ENCODE results near the gene FBXO42. TPM values are rescaled to one million over a fixed set of nuclear protein-coding genes. Genes with fewer than 3 reads are reported as not detected.

FBXO42 gene
- total RNA-seq, 1 donor from 2014 or later: 18.4 TPM

- H3K36me3 Mint-ChIP-seq: no peaks in the 10 kb centered on the region
- no peak overlapping the region for H3K4me3 Mint-ChIP-seq
- TF ChIP-seq CTCF (conservative IDR thresholded peaks at IDR 0.05): no peak
- H3K4me1 Mint-ChIP-seq (ENCODE audit: unreplicated experiment): peaks cover 14% of the 10 kb centered on the region
- H3K9me3 Mint-ChIP-seq: no peaks in the 10 kb centered on the region
- no peaks in the 10 kb centered on the region for H3K27me3 Mint-ChIP-seq
- H3K27ac Mint-ChIP-seq: peak overlapping the region; percentile 7
- DNase-seq (ENCODE audit: extremely low spot score, unreplicated experiment): no peak
Measured at GRCh38 chr1:16204216-16204615, 148.1 kb downstream of the FBXO42 start.

GRCh38 chr1:16203550-16203949 is 148.7 kb downstream of the FBXO42 start:
- Mint-ChIP-seq H3K36me3 (no peaks in the 10 kb centered on the region), H3K9me3 (no peaks in the 10 kb centered on the region), H3K4me3 (no peak overlapping the region), H3K4me1 (ENCODE audit: unreplicated experiment) (peaks cover 14% of the 10 kb centered on the region), H3K27me3 (no peaks in the 10 kb centered on the region), H3K27ac (no peak overlapping the region)
- DNase-seq (ENCODE audit: extremely low spot score, unreplicated experiment): no peak
- no peak for TF ChIP-seq CTCF (conservative IDR thresholded peaks at IDR 0.05)

- Mint-ChIP-seq H3K4me1 (ENCODE audit: unreplicated experiment) (peaks cover 14% of the 10 kb centered on the region), H3K36me3 (no peaks in the 10 kb centered on the region), H3K4me3 (no peak overlapping the region), H3K27me3 (no peaks in the 10 kb centered on the region), H3K9me3 (no peaks in the 10 kb centered on the region), H3K27ac (no peak overlapping the region)
- DNase-seq (ENCODE audit: extremely low spot score, unreplicated experiment): no peak
- no peak for TF ChIP-seq CTCF (conservative IDR thresholded peaks at IDR 0.05)
Measured at GRCh38 chr1:16202281-16203210, 149.7 kb downstream of the FBXO42 start.

GRCh38 chr1:16199700-16200099 is 152.6 kb downstream of the FBXO42 start:
- Mint-ChIP-seq H3K4me1 (ENCODE audit: unreplicated experiment) (peaks cover 10% of the 10 kb centered on the region), H3K9me3 (no peaks in the 10 kb centered on the region), H3K4me3 (no peak overlapping the region), H3K36me3 (no peaks in the 10 kb centered on the region), H3K27me3 (no peaks in the 10 kb centered on the region), H3K27ac (no peak overlapping the region)
- no peak for DNase-seq (ENCODE audit: extremely low spot score, unreplicated experiment)
- no peak for TF ChIP-seq CTCF (conservative IDR thresholded peaks at IDR 0.05)

- H3K27me3 Mint-ChIP-seq: no peaks in the 10 kb centered on the region
- H3K4me3 Mint-ChIP-seq: no peak overlapping the region
- H3K36me3 Mint-ChIP-seq: no peaks in the 10 kb centered on the region
- no peaks in the 10 kb centered on the region for H3K9me3 Mint-ChIP-seq
- peaks cover 10% of the 10 kb centered on the region for H3K4me1 Mint-ChIP-seq (ENCODE audit: unreplicated experiment)
- DNase-seq (ENCODE audit: extremely low spot score, unreplicated experiment): no peak
- no peak overlapping the region for H3K27ac Mint-ChIP-seq
- no peak for TF ChIP-seq CTCF (conservative IDR thresholded peaks at IDR 0.05)
Measured at GRCh38 chr1:16199157-16199501, 153.2 kb downstream of the FBXO42 start.

Data from type B pancreatic cell (in vitro differentiated cells).